ACHN (cell line): Measurements from ENCODE around the gene LRRC27.
"Not testable (repeated sequence)": the region's sequence is repeated elsewhere in the genome, so short reads cannot be mapped to it uniquely, and the experiment has no call there.

Experiments used
- DNase-seq: peaks from one replicate; pipeline ENCODE4 v3.0.0-alpha.2; 2015
- in situ Hi-C: cut with HindIII; loops from 2 replicates; pipeline ENCODE4 v1.10.0; 2017; ENCODE audit warnings: low sequenced_read_pairs, low pct_ligation_motif_present, low pct_unique_long_range_greater_than_20kb

The LRRC27 gene

DNA sequence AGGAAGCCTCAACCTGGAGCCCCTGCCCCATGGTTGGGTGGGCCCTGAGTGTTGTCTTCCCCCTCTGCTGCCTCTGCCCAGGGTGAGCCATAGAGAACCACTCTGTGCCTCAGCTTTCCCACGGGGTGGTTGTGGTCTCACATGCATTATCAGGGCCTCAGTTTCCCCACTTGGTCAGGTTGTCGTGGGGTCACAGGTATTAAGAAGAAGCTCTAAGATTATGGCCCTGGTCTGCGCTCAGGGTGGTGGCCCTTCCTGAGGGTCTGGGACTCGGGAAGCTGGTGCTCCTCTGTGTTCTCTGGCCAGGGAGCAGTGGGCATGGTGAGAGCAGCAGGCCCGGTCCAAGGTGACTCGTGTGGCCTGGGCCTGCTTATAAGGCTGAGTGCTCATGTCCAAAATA lies 17.8 kb downstream of the LRRC27 start:
- DNase-seq = no peak
- in situ Hi-C loops = loop anchor here (10.0 kb wide), 1 partner anchor 115 kb away; no protein-coding TSS in a partner anchor

DNA sequence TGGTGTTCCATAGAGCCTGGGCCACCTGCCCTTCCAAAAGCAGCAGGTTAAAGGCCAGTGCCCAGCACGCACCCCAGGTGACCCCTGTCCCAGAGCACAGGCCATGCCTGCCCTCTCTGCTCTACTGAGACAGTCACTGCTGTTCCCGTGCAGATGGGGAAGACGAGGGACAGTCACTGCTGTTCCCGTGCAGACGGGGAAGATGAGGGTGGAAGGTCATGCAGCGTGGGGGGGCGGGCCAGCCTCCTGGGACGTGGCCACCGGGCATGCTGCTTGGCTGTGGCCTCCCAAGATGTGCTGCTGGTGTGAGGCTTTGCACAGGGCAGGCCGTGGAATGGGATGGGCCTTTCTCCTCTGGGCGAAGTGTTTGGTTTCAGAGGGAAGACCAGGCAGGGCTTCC lies 18.4 kb downstream of the LRRC27 start:
- in situ Hi-C loops = no loop called here

DNA sequence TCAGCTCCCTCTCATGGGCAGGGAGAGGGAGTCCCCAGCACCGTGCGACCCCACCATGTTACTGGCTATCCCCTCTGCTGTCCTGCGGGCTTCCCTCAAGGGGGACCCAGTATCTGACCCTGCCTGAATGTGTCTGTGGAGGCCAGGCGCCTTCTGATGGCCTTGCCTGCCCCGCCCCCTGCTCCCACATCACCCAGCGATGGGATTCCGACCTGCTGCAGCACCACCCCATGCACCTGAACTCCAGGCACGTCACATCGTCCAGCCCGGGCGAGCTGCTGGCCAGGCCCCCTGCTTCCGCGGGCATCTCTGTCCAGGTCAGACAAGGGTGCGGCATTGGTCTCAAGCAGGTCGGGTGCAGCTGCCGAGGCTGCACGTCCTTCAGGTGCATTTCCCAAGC lies 19.0 kb downstream of the LRRC27 start:
- in situ Hi-C loops = no loop called here
- DNase-seq = no peak

More for the DNA sequence above, 18.4 kb downstream of the LRRC27 start:
- DNase-seq = no peak

DNA sequence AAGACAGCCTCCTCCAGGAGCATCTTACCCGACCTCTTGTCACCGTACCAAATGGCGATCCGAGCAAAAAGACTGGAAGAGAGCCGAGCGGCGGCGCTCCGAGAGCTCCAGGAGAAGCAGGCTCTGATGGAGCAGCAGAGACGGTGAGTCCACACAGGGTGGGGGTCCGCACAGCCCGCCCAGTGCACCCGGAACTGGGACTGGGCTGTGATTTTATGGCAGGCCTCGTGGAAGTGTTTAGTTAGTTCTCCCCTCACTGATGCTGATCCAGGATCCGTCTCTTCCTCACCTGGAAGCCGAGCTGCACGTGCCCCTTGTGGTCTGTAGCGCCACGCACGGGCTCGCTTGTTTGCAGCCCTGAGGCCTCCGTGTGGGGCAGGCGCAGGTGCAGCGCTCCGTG lies 19.6 kb downstream of the LRRC27 start:
- no peak for DNase-seq
- in situ Hi-C loops = no loop called here

DNA sequence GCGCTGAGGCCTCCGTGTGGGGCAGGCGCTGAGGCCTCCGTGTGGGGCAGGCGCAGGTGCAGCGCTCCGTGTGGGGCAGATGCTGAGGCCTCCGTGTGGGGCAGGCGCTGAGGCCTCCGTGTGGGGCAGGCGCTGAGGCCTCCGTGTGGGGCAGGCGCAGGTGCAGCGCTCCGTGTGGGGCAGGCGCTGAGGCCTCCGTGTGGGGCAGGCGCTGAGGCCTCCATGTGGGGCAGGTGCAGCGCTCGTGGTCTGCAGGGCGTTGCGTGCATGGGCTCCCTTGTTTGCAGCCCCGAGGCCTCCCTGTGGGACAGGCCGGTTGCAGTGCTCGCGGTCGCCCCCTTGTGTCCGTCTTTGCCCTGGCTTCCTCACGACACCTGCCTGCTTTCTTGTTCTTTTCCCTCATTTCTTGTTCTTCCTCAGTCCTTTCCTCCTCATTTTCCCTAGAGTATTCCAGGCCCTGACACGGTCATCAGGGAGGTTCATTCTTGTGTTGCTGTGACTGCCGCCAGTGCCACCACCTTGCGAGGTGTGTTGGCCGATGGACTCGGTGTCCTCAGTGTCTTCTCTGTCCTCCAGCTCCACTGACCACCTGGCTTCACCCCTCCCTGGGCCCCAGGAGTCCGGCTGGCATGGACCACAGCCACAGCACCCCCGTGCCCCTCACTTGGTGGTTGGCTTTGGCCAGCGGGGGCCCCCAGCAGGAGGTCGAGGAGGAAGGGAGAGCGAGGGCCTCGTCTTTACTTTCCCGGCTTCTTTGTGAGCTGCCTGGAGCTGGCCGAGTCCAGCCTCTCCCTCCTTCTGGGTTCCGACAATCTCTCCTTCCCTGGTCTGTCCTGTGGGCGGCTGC lies 20.7 kb downstream of the LRRC27 start:
- DNase-seq = peak; percentile 56
- in situ Hi-C loops = not testable (repeated sequence)

DNA sequence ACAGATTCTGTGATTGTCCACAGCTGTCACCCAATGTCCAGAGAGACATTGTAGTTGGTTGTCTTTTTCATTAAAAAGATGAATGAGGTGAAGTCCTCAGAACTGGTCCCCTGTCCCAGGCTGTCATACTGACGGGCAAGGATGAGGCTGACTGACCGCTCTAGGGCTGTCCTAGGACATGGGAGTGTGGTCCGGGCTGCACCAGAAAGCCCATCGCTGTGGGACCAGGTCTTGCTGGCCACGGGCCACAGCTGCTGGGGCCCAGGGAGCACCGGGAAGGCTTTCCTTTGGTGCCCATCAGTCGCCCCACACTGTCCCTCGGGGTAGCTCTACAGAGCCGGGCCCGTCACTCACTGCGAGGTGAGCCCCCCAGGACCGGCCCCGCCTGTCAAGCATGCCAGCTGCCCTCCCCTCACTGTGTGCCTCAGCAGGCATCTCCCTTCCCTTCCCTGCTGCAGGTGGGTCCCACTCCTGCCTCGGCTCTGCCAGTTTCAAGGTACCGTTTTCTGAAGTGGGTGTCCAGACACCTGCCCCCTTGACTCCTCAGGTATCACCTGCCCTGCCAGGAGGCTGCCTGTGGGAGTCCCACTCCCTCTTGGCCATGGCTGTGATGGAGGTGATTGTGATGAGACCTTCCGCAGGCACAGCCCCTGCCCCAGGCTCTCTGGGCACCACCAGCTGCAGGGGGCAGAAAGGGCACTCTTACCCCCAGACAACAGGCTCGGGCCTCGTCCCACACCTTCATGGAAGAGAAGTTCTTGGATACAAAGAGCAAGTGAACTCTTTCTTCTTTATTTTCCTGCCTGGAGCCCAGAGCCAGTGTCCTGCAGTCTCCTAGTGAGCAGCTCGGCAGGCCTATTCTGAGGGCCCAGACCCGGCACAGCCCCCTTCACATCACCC lies 21.7 kb downstream of the LRRC27 start:
- in situ Hi-C loops = no loop called here
- no peak for DNase-seq

DNA sequence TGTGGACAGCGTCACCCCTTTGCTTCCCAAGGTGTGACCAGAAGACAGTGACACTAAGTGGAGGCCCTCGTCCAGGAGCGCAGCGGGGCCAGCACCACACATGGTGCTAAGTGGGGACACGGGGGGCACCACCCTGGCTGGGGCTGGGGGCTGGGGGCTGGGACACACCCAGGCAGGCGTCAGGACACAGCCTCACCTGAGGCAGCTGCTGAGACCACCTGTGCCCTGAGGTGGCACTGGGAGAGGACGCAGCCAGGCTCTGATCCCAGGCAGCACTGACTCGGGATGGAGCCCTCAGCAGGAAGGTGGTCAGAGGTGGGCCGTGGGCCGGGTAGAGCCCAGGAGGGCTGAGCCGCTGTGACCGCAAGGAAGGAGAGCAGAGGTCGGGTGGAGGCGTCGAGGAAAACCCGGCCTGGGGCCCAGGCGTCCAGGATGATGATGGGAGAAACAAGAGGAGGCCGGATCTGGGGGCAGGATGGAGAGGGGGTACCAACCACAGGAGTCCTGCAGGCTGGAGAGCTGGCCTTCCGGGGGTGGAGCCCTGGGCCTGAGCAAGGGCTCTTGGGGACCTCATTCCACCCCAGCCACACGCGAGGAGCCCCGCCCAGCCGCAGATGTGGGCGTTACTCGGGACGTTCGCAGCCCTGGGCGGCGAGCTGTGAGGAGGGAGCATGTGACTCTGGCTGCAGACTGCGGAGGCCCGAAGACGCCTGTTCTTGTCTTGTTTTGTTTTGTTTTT lies 22.5 kb downstream of the LRRC27 start:
- in situ Hi-C loops = no loop called here
- DNase-seq = no peak

DNA sequence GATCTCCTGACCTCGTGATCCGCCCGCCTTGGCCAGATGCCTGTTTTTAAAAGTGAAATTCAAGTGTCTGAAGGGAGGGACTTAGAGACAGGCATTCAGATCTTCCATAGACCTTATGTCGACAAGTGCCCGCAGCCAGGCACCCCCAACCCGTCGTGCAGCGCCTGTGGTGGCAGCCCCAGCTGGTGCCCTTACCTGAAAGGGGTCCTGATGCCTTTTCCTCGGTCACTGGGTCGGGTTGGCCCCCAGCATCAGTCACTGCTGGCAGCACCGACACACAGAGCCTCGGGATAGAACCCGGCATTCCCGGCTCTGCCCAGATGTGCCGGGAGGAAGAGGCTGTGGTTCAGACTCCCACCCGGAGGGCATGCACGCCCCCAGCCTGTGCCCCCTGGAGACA lies 23.3 kb downstream of the LRRC27 start:
- in situ Hi-C loops = no loop called here
- no peak for DNase-seq

DNA sequence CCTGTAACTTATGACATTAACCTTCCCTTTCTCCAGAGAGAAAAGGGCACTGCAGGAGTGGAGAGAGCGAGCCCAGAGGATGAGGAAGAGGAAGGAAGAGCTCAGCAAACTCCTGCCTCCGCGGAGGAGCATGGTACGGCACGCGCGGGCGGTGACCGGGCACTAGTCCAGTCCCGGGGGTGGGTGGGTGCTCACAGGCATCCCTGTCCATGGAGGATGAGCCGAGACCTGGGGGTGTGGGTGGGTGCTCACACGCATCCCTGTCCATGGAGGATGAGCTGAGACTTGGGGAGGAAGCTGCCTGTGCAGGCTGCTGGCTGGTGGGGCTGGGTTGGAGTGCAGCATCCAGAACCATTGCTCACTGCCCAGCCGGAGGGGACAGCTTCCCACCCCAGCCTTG lies 23.8 kb downstream of the LRRC27 start:
- in situ Hi-C loops = no loop called here
- no peak for DNase-seq

DNA sequence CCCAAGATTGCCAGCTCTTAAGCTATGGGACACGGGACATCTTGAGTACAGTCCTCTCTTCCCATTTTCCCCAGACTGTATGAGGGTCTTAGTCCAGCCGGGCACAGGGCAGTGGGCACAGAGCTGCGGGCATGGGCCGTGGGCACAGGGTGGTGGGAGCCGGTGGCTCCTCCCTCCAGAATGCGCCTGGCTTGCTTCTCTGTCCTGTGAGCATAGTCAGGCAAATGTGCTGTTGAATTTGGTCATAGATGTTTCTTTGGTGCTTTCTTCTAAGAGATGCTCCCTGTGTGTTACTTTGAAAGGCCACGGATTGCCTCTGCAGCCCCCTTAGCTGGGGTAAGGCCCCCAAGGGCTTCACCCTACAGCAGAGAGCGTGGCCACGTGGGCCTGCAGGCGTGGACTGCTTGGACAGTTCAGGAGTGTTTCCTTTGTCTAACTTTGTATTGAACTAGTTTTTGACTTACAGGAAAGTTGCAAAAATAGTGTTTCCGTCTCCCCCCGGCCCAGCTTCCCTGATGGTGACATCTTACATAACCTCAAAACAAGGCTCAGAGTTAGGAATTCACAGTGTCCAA lies 24.7 kb downstream of the LRRC27 start:
- no peak for DNase-seq
- in situ Hi-C loops = no loop called here

DNA sequence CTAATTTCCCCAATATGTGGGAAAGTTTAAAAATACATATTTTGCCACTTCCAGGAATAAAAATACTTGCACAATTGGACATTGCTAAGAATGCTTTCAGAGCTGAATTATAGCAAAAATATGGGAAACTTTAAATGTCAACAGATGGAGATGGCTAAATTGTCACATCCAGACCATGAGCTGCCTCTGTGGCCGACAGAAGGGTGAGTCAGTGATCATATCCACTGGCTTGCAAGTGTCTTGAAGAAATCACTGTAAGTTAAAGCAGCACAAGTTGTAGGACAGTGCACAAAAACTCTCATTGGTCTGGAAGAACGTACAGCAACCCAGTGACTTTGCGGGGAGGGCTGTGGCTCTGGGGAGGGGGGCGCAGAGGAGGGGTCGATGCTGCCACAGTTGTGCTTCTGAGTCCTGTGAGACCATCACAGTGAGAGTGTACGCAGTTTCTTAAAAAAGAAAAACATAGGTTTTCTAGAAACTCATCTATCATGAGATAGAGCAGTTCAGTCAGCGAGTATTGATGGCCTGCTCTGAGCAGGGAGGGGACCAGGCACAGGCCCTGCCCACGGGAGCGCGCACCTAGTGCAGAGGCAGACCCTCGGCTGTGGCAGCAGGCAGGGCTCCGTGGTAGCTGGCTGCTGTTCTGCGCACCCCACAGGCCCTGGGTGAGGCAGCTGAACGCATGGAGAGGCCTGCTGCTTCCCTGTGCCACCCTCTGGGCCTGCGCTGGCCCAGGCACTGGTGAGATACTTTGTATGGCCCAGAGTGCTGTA lies 25.5 kb downstream of the LRRC27 start:
- DNase-seq = no peak
- in situ Hi-C loops = no loop called here

DNA sequence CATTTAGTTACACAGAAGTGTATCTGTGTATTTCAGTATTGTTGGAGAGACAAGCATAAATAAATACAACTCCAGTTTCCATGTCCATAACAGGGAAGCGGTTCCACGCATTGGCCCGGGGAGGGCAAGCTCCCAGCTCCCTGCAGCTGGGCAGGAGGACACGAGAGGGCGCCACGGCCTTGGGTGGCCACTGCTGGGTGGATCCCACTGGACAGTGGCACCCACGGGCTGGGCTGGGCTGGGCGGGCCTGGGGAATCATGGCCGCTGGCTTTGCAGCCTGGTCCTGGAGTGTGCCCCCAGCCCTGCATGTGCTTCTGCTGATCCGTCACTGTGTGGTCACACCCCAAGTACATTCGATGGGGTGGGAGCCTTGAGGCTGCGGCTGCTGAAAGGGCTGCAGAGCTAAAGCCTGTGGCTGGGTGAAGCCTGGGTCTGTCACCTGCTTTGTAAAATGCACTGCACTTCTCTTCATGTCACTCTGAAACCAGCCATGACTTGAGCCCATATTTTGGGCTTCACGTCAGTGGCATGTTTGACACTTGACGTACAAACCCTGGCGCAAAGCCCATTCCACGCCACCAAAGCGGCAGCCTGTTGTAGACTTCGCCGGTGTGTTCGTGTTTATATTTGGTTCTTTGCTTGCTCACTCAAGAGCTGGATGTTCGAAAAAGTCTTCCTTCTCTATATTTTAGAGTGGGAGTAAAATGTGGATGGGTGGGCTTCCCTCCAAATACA lies 27.5 kb downstream of the LRRC27 start:
- DNase-seq = no peak
- in situ Hi-C loops = no loop called here

DNA sequence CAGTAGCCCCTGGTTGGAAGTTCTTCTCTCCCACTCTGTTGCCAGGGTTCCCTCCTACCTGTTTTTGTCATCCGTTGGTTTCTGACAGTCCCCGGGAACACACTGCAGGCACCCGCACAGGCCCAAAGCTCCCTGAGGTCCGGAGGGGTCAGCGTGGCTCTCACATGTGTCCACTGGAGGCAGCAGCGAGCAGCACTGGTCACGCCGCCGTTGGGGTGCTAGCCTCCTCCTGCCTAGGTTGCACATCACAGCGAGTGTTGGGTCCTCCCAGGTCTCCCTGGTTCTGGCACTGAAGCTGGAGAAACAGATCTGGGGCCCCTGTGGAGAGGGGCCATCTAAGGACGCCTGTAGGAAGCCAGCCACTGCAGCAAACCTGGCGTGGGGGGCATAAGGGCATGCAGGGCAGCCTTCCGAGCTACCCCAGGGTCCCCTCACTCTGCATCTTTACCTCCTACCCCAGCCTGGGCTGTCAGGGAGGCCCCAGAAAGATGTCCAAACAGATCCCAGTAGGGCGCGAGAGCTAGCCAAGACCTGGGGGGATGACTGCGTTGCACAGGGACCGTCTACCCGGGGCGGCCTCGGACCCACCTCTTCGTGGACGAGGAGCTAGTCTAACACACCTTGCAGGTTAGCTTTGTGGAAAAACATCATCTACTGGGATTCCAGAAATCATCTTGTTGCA lies 28.9 kb downstream of the LRRC27 start:
- in situ Hi-C loops = no loop called here
- peak; percentile 18 for DNase-seq

DNA sequence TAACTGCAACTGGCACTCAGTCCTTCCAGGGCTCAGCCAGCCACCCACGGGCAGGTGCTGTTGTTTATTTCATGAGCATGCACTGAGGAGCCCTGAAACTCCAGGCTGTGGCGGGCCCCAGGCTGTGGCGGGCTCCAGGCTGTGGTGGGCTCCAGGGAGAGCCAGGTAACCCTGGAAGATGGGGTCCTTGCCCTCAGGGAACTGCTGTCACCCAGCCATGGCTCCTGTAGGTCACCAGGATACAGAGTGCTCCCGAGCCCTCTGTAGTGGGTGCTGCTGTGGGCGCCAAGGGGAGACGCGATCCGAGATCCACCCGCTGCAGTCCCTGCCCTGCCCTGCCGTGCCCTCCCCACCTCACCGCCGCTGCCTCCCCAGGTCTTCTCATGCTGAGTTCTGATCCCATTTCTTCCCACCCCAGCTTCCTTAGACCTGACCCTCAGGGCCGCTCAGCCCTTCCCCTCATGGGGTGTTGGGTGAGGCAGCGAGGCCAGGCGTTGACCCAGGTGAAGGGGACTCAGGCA lies 29.6 kb downstream of the LRRC27 start:
- DNase-seq = no peak
- in situ Hi-C loops = no loop called here

DNA sequence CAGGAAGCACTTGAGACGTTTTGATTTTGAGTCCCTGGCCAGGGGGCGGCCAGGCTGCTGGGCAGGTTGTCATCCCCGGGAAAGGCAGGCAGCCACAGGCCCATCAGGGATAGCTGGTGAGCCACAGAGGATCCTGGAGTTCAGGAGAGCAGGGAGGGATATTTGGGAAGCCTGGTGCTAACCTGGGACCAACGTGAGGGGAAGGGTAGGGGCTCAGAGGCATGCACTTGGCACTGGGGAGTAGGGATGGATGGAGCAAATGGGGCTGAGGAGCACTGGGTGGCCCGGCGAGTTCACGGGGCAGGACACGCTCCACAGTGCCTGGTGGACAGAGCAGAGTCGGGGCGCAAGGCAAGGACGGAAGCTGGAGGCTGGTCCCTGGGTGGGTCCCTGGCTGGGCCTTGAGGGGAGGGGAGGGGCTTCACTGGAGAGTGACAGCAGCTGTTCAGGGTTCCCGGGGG lies 30.2 kb downstream of the LRRC27 start:
- in situ Hi-C loops = no loop called here
- no peak for DNase-seq

DNA sequence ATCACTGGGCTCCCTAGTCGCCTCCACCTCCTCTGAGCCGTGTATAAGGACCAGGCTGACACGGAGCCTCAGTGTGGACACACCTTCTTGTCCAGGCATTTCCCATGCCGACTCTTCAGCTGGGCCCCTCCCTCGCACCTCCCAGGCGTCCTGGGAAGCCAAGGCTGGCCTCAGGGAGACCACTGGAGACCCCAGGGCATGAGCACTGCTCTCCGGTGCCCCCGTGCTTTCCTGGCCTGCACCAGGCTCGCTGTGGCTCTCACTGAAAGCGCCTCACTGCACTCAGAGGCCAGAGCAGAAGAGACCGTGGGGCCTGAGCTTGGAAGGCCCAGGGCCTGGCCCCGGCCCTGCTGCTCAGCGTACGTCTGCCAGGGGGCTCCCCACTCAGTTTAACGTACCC lies 31.4 kb downstream of the LRRC27 start:
- in situ Hi-C loops = no loop called here
- DNase-seq = no peak
